Neuronal stem cell (in vitro differentiated cells): ENCODE data around the gene ZXDC.

ENCODE experiments used
- DNase-seq: peaks from one replicate; pipeline ENCODE4 v3.0.0-alpha.2; 2013; ENCODE audit warnings: low spot score
- H2AFZ ChIP-seq: one replicate; pipeline ENCODE4 v1.6.1; 2013; ENCODE audit warnings: mild to moderate bottlenecking, low read length, inconsistent platforms
- H2AK5ac ChIP-seq: 2 replicates; pipeline ENCODE4 v1.6.1; 2013; ENCODE audit warnings: low read depth, mild to moderate bottlenecking, inconsistent platforms, low read length, moderate library complexity, mixed read lengths
- H2BK120ac ChIP-seq: 2 replicates; pipeline ENCODE4 v1.6.1; 2013; ENCODE audit warnings: low read depth, mild to moderate bottlenecking, inconsistent platforms, low read length, moderate library complexity, mixed read lengths
- H2BK12ac ChIP-seq: one replicate; pipeline ENCODE4 v1.6.1; 2013; ENCODE audit warnings: low read length, inconsistent platforms
- H2BK15ac ChIP-seq: 2 replicates; pipeline ENCODE4 v1.6.1; 2013; ENCODE audit warnings: mild to moderate bottlenecking, low read length, inconsistent platforms, mixed read lengths
- H2BK5ac ChIP-seq: one replicate; pipeline ENCODE4 v1.6.1; 2013; ENCODE audit warnings: inconsistent platforms, mild to moderate bottlenecking, low read length, moderate library complexity
- H3K14ac ChIP-seq: one replicate; pipeline ENCODE4 v1.6.1; 2013; ENCODE audit warnings: low read length, inconsistent platforms
- H3K18ac ChIP-seq: 2 replicates; pipeline ENCODE4 v1.6.1; 2013; ENCODE audit warnings: low read length, inconsistent platforms
- H3K23ac ChIP-seq: 2 replicates; pipeline ENCODE4 v1.6.1; 2013; ENCODE audit warnings: low read depth, mild to moderate bottlenecking, mixed read lengths, low read length, inconsistent platforms; ENCODE audit not compliant: poor library complexity
- H3K27ac ChIP-seq: replicated peaks from 3 replicates; pipeline ENCODE4 v1.5.1; 2013; ENCODE audit warnings: low read length, inconsistent platforms
- H3K27me3 ChIP-seq, 3 experiments: 2 replicates each; pipeline ENCODE4 v1.6.1; 2013; ENCODE audit warnings: low read length in 3 of 3, mild to moderate bottlenecking in 2 of 3, inconsistent platforms in 1 of 3, low read depth in 1 of 3, mixed read lengths in 1 of 3, moderate library complexity in 1 of 3; ENCODE audit not compliant: control insufficient read depth in 3 of 3, insufficient read depth in 3 of 3
- H3K36me3 ChIP-seq, 2 donors: replicated peaks in 1 of 2; 2 replicates each; pipeline ENCODE4 v1.6.1; 2013; ENCODE audit warnings: low read length in 2 of 2; ENCODE audit not compliant: control insufficient read depth in 2 of 2, insufficient read depth in 2 of 2
- H3K4ac ChIP-seq: 2 replicates; pipeline ENCODE4 v1.6.1; 2013; ENCODE audit warnings: inconsistent platforms, mild to moderate bottlenecking, low read length, moderate library complexity
- H3K4me1 ChIP-seq, 2 donors: 1 replicate in 1 of 2; 2 replicates in 1 of 2; pipeline ENCODE4 v1.6.1; 2013; ENCODE audit warnings: low read length in 2 of 2, low read depth in 1 of 2; ENCODE audit not compliant: control insufficient read depth in 2 of 2, insufficient read depth in 1 of 2
- H3K4me2 ChIP-seq: one replicate; pipeline ENCODE4 v1.6.1; 2013; ENCODE audit warnings: mild to moderate bottlenecking, low read length, inconsistent platforms; ENCODE audit not compliant: insufficient read depth, poor library complexity, severe bottlenecking
- H3K4me3 ChIP-seq, 2 donors: 2 replicates each; pipeline ENCODE4 v1.5.1; 2013; ENCODE audit warnings: low read length in 2 of 2, mild to moderate bottlenecking in 2 of 2, inconsistent platforms in 1 of 2, moderate library complexity in 1 of 2
- H3K79me1 ChIP-seq: one replicate; pipeline ENCODE4 v1.6.1; 2013; ENCODE audit warnings: low read depth, mild to moderate bottlenecking, inconsistent platforms, low read length, moderate library complexity
- H3K9ac ChIP-seq: one replicate; pipeline ENCODE4 v1.6.1; 2013; ENCODE audit warnings: mild to moderate bottlenecking, low read depth, low read length, inconsistent platforms; ENCODE audit not compliant: poor library complexity
- H3K9me3 ChIP-seq, 2 donors: replicated peaks in 1 of 2; 2 replicates each; pipeline versions ENCODE3 to v1.6.1; 2013; ENCODE audit warnings: low read length in 2 of 2, mild to moderate bottlenecking in 2 of 2, inconsistent platforms in 1 of 2, low read depth in 1 of 2, mixed read lengths in 1 of 2, moderate library complexity in 1 of 2; ENCODE audit not compliant: control insufficient read depth in 2 of 2, insufficient read depth in 1 of 2
- H4K8ac ChIP-seq: one replicate; pipeline ENCODE4 v1.6.1; 2013; ENCODE audit warnings: low read depth, mild to moderate bottlenecking, inconsistent platforms, low read length, moderate library complexity
- H4K91ac ChIP-seq: one replicate; pipeline ENCODE4 v1.6.1; 2013; ENCODE audit warnings: low read length, low read depth, mild to moderate bottlenecking, inconsistent platforms; ENCODE audit not compliant: poor library complexity
- WGBS, 2 donors: extraction: QIAGEN DNeasy Blood & Tissue Kit; methylation state at CpG; one replicate each; pipeline ENCODE4 v1.1.7; 2013; ENCODE audit warnings: missing lambda C conversion rate in 2 of 2, mixed read lengths in 1 of 2; ENCODE audit not compliant: insufficient read length in 2 of 2, insufficient replicate concordance in 1 of 2; ENCODE audit errors: extremely low coverage in 2 of 2; 5-methylcytosine and 5-hydroxymethylcytosine counted together

Gene ZXDC

DNA sequence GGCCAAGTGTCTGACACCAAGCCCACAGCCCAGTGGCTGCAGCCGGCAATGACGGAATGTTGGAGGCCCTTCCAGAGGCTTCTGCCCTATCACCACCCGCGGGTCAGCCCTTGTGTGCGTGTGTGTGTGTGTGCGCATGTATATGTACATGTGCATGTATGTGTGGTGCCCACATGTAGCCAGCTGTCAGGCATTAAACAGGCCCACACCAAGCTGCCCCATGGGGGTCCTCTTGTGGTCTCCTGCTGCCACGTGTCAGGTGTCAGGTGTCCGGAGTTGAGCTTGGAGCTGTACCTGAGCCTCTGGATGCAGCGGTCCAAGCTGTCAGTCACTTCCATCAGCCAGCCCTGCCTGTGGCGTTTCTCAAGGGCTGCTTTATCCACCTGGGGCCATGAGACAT, 28.0 kb upstream of the ZXDC start:
- H3K36me3 ChIP-seq = no peaks in the 10 kb centered on the region
- no peak overlapping the region for H3K27ac ChIP-seq
- no CpG with 5 or more reads among the region's 10 CpGs for WGBS, 2 donors
- peaks cover 0 to 3% of the 10 kb centered on the region in 2 donors for H3K9me3 ChIP-seq
- H3K18ac ChIP-seq = no peak overlapping the region
- no peak overlapping the region for H2BK120ac ChIP-seq
- H2BK15ac ChIP-seq = no peak overlapping the region
- no peak overlapping the region for H3K4ac ChIP-seq
- DNase-seq = no peak
- no peak overlapping the region for H4K91ac ChIP-seq
- no peak overlapping the region for H3K14ac ChIP-seq
- H3K4me2 ChIP-seq = no peak overlapping the region
- peak overlapping the region; percentile 6 for H3K23ac ChIP-seq
- no peak overlapping the region for H3K4me3 ChIP-seq
- H4K8ac ChIP-seq = no peak overlapping the region
- no peak overlapping the region for H2BK5ac ChIP-seq
- no peak overlapping the region for H2BK12ac ChIP-seq
- H3K4me1 ChIP-seq = peaks cover 4 to 19% of the 10 kb centered on the region in 2 donors
- H3K9ac ChIP-seq = no peak overlapping the region
- H3K79me1 ChIP-seq = no peaks in the 10 kb centered on the region
- no peak overlapping the region for H2AK5ac ChIP-seq
- peaks cover 0 to 6% (median 0%) of the 10 kb centered on the region in 3 experiments for H3K27me3 ChIP-seq
- no peak overlapping the region for H2AFZ ChIP-seq

DNA sequence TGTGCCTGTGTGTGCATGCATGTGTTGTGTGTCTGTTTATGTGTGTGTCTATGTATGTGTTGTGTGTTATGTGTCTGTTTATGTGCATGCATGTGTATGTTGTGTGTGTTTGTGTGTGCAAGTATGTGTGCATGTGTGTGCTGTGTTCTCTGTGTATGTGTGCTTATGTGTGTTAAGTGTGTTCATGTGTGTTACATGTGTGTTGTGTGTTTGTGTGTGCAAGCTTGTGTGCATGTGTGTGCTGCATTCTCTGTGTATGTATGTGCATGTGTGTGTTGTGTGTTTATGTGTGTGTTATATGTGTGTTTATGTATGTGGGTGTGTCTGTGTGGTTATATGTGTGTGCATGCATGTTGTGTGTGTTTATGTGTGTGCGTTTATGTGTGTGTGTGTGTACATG, 27.0 kb upstream of the ZXDC start:
- no peak overlapping the region for H3K27ac ChIP-seq
- H2BK12ac ChIP-seq = no peak overlapping the region
- H2BK15ac ChIP-seq = no peak overlapping the region
- H3K4me2 ChIP-seq = no peak overlapping the region
- peaks cover 4 to 19% of the 10 kb centered on the region in 2 donors for H3K4me1 ChIP-seq
- peaks cover 0 to 6% (median 0%) of the 10 kb centered on the region in 3 experiments for H3K27me3 ChIP-seq
- H3K9ac ChIP-seq = no peak overlapping the region
- no peaks in the 10 kb centered on the region for H3K36me3 ChIP-seq
- H3K23ac ChIP-seq = no peak overlapping the region
- no peak overlapping the region for H2AFZ ChIP-seq
- H2BK5ac ChIP-seq = no peak overlapping the region
- no peak overlapping the region for H4K8ac ChIP-seq
- no CpG with 5 or more reads among the region's 1 CpG for WGBS, 2 donors
- H2BK120ac ChIP-seq = no peak overlapping the region
- no peaks in the 10 kb centered on the region for H3K79me1 ChIP-seq
- peak overlapping the region; percentile 11 for H3K14ac ChIP-seq
- H3K18ac ChIP-seq = no peak overlapping the region
- H3K9me3 ChIP-seq = peaks cover 0 to 3% of the 10 kb centered on the region in 2 donors
- no peak overlapping the region for H2AK5ac ChIP-seq
- H3K4me3 ChIP-seq = peak overlapping the region in 1 of 2 donors; percentile 12
- H4K91ac ChIP-seq = no peak overlapping the region
- DNase-seq = no peak
- no peak overlapping the region for H3K4ac ChIP-seq

GRCh38 chr3:126501736-126502135, 26.0 kb upstream of the ZXDC start:
- Histone ChIP-seq H3K4me3 (no peak overlapping the region), H3K4ac (no peak overlapping the region), H3K4me1 (peaks cover 4 to 19% of the 10 kb centered on the region in 2 donors), H3K18ac (no peak overlapping the region), H3K79me1 (no peaks in the 10 kb centered on the region), H2BK15ac (no peak overlapping the region), H2AK5ac (no peak overlapping the region), H2BK120ac (no peak overlapping the region), H3K9me3 (peaks cover 0 to 3% of the 10 kb centered on the region in 2 donors), H2AFZ (no peak overlapping the region), H3K36me3 (no peaks in the 10 kb centered on the region), H3K27ac (no peak overlapping the region), H3K14ac (no peak overlapping the region), H3K9ac (no peak overlapping the region), H2BK12ac (no peak overlapping the region), H4K8ac (peak overlapping the region; percentile 52), H3K23ac (no peak overlapping the region), H3K27me3 (peaks cover 0 to 6% (median 0%) of the 10 kb centered on the region in 3 experiments), H2BK5ac (no peak overlapping the region), H3K4me2 (no peak overlapping the region), H4K91ac (no peak overlapping the region)
- no CpG with 5 or more reads among the region's 7 CpGs for WGBS, 2 donors
- DNase-seq = no peak

GRCh38 chr3:126501054-126501453, 25.4 kb upstream of the ZXDC start:
- H3K18ac ChIP-seq = peak overlapping the region; percentile 90
- H2BK15ac ChIP-seq = peak overlapping the region; percentile 4
- peaks cover 0 to 3% of the 10 kb centered on the region in 2 donors for H3K9me3 ChIP-seq
- H3K14ac ChIP-seq = peak overlapping the region; percentile 83
- H3K36me3 ChIP-seq = no peaks in the 10 kb centered on the region
- peak overlapping the region; percentile 0 for H4K8ac ChIP-seq
- no peak overlapping the region for H2AFZ ChIP-seq
- no peak overlapping the region for H3K4me2 ChIP-seq
- no peak overlapping the region for H3K27ac ChIP-seq
- H3K79me1 ChIP-seq = no peaks in the 10 kb centered on the region
- peak overlapping the region; percentile 93 for H2BK12ac ChIP-seq
- no CpG with 5 or more reads among the region's 5 CpGs for WGBS, 2 donors
- H2BK120ac ChIP-seq = no peak overlapping the region
- no peak overlapping the region for H3K23ac ChIP-seq
- H3K4me3 ChIP-seq = no peak overlapping the region
- H2BK5ac ChIP-seq = no peak overlapping the region
- no peak overlapping the region for H3K4ac ChIP-seq
- H3K27me3 ChIP-seq = peaks cover 0 to 6% (median 0%) of the 10 kb centered on the region in 3 experiments
- DNase-seq = no peak
- H3K4me1 ChIP-seq = peaks cover 4 to 19% of the 10 kb centered on the region in 2 donors
- no peak overlapping the region for H4K91ac ChIP-seq
- peak overlapping the region; percentile 92 for H2AK5ac ChIP-seq
- no peak overlapping the region for H3K9ac ChIP-seq
